PC-9 (cell line): ENCODE measurements around the gene SMIM38. TPM values are rescaled to one million over a fixed set of nuclear protein-coding genes. Genes with fewer than 3 reads are reported as not detected.
A peak's percentile ranks its signal among the peaks of the same experiment; 100 is the strongest.

Source experiments
- BruUV-seq: library from RNA; stranded (reverse); fragments of 400-500 nt; replicated peaks from 2 replicates; lab custom pipeline; 2021; lab: Mats Ljungman, UMichigan
- CTCF ChIA-PET: fragments of 300-600 bp; sonication (Branson Sonifier 250); formaldehyde crosslinking; loops from one replicate; lab custom pipeline; 2022; ENCODE audit warnings: antibody characterized with exemption; lab: Charles Lee
- POLR2A ChIA-PET: fragments of 300-600 bp; sonication (Branson Sonifier 250); formaldehyde crosslinking; loops from one replicate; lab custom pipeline; 2022; ENCODE audit warnings: antibody characterized with exemption; ENCODE audit not compliant: unreplicated experiment; lab: Charles Lee
- DNase-seq, 2 experiments: peaks; one replicate each; pipeline versions ENCODE4 v3.0.0 to v3.0.0-alpha.2; 2015 to 2022; ENCODE audit warnings: mixed read lengths in 1 of 2
- H2AFZ ChIP-seq: fragments of 200-600 bp; sonication (generic); 2 replicates; pipeline ENCODE4 v1.8.1; 2017; ENCODE audit warnings: antibody characterized with exemption
- H3F3A ChIP-seq: fragments of 200-600 bp; sonication (generic); 2 replicates; pipeline ENCODE4 v1.8.1; 2017; ENCODE audit warnings: antibody characterized with exemption, mild to moderate bottlenecking, low read depth; ENCODE audit not compliant: insufficient read depth
- H3K27ac ChIP-seq: fragments of 200-600 bp; sonication (generic); 2 replicates; pipeline ENCODE4 v1.6.1; 2016; ENCODE audit warnings: mixed run types
- H3K27me3 ChIP-seq: fragments of 200-600 bp; sonication (generic); 2 replicates; pipeline ENCODE4 v1.6.1; 2016; ENCODE audit warnings: low read depth, mixed run types; ENCODE audit not compliant: insufficient read depth
- H3K36me3 ChIP-seq: fragments of 200-600 bp; sonication (generic); 2 replicates; pipeline ENCODE4 v1.6.1; 2016; ENCODE audit warnings: low read depth, mixed run types
- H3K4me1 ChIP-seq: fragments of 200-600 bp; sonication (generic); replicated peaks from 2 replicates; pipeline ENCODE4 v1.6.1; 2016; ENCODE audit warnings: mixed run types; ENCODE audit not compliant: insufficient read depth
- H3K4me2 ChIP-seq: fragments of 200-600 bp; sonication (generic); 2 replicates; pipeline ENCODE4 v1.6.1; 2017; ENCODE audit warnings: mixed run types
- H3K4me3 ChIP-seq: fragments of 200-600 bp; sonication (generic); 2 replicates; pipeline ENCODE4 v1.6.1; 2016; ENCODE audit warnings: mixed run types
- H3K79me2 ChIP-seq: fragments of 200-600 bp; sonication (generic); 2 replicates; pipeline ENCODE4 v1.6.1; 2017; ENCODE audit warnings: low read depth, mixed run types
- H3K9me2 ChIP-seq: fragments of 200-600 bp; sonication (generic); 2 replicates; pipeline ENCODE4 v1.8.1; 2017; ENCODE audit warnings: mild to moderate bottlenecking; ENCODE audit not compliant: insufficient read depth
- H3K9me3 ChIP-seq: fragments of 200-600 bp; sonication (generic); 2 replicates; pipeline ENCODE4 v1.8.1; 2016; ENCODE audit warnings: low read depth; ENCODE audit not compliant: insufficient read depth
- H4K20me1 ChIP-seq: fragments of 200-600 bp; sonication (generic); 2 replicates; pipeline ENCODE4 v1.8.1; 2017; ENCODE audit not compliant: insufficient read depth
- EZH2 ChIP-seq: fragments of 200-600 bp; sonication (generic); IDR thresholded peaks from 2 replicates; pipeline ENCODE4 v1.8.0; 2017; ENCODE audit warnings: antibody characterized with exemption, low read depth
- intact Hi-C: fragments of 100-400 bp; cut with micrococcal nuclease; formaldehyde crosslinking; loops from one replicate; pipeline ENCODE4 v1.10.0; 2022; ENCODE audit not compliant: unreplicated experiment
- total RNA-seq: library from RNA; stranded (reverse); gene quantifications from 2 replicates; pipeline ENCODE4 v1.2.3, GENCODE V29; 2021
- TF ChIP-seq, protein P1 (sequence below): fragments of 200-600 bp; sonication (generic); conservative IDR thresholded peaks from 2 replicates; pipeline ENCODE4 v1.6.1; 2017; ENCODE audit warnings: mixed run types, antibody characterized with exemption, mild to moderate bottlenecking, moderate library complexity

SMIM38 gene
- total RNA-seq, 1 experiment from 2014 or later = 0.26 TPM

DNA sequence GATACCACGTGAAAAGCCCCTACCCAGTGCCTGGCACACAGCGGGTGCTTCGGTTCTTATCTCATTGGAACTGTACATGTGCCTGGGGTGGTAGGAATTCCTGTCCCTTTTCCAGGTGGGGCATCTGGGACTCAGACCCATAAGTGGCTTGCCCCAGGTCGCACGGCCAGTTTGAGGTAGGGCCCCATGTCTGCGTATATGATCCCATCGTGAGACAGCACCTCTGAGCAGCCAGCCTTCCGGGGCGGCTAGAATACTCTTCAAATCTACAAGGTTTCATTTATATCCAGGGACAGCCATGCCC lies 33.5 kb upstream of the SMIM38 start:
- peaks cover 46% of the 10 kb centered on the region for H3F3A ChIP-seq
- DNase-seq = peak in 1 of 2 experiments; percentile 61
- peak overlapping the region; percentile 96 for H3K27ac ChIP-seq
- ChIA-PET POLR2A (interaction anchor here (0.9 to 2.0 kb wide), 3 partner anchors 152 to 178 kb away, joined by 3 to 21 read pairs (median 7); no protein-coding TSS in a partner anchor), CTCF (interaction anchor here (1.0 to 1.4 kb wide), 2 partner anchors 21 to 158 kb away, joined by 4 to 24 read pairs; no protein-coding TSS in a partner anchor)
- TF ChIP-seq EZH2 = no peak
- TF ChIP-seq, protein P1, sequence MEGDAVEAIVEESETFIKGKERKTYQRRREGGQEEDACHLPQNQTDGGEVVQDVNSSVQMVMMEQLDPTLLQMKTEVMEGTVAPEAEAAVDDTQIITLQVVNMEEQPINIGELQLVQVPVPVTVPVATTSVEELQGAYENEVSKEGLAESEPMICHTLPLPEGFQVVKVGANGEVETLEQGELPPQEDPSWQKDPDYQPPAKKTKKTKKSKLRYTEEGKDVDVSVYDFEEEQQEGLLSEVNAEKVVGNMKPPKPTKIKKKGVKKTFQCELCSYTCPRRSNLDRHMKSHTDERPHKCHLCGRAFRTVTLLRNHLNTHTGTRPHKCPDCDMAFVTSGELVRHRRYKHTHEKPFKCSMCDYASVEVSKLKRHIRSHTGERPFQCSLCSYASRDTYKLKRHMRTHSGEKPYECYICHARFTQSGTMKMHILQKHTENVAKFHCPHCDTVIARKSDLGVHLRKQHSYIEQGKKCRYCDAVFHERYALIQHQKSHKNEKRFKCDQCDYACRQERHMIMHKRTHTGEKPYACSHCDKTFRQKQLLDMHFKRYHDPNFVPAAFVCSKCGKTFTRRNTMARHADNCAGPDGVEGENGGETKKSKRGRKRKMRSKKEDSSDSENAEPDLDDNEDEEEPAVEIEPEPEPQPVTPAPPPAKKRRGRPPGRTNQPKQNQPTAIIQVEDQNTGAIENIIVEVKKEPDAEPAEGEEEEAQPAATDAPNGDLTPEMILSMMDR = no peak
- peaks cover 5% of the 10 kb centered on the region; the same call in 1 of the 2 replicates for H3K9me3 ChIP-seq
- TSS peak; percentile 98 for BruUV-seq
- H2AFZ ChIP-seq = peak overlapping the region; percentile 19
- H3K79me2 ChIP-seq = no peaks in the 10 kb centered on the region
- intact Hi-C loops = loop anchor here (1.0 to 5.0 kb wide), 9 partner anchors 16 to 375 kb away; partner anchors contain the start of gene MYEOV
- no peaks in the 10 kb centered on the region for H3K27me3 ChIP-seq
- no peaks in the 10 kb centered on the region for H3K9me2 ChIP-seq
- H3K4me2 ChIP-seq = peak overlapping the region; percentile 79
- H3K36me3 ChIP-seq = no peaks in the 10 kb centered on the region
- H4K20me1 ChIP-seq = no peaks in the 10 kb centered on the region
- peaks cover 42% of the 10 kb centered on the region for H3K4me1 ChIP-seq
- H3K4me3 ChIP-seq = peak overlapping the region; percentile 43; the same call in 1 of the 2 replicates

DNA sequence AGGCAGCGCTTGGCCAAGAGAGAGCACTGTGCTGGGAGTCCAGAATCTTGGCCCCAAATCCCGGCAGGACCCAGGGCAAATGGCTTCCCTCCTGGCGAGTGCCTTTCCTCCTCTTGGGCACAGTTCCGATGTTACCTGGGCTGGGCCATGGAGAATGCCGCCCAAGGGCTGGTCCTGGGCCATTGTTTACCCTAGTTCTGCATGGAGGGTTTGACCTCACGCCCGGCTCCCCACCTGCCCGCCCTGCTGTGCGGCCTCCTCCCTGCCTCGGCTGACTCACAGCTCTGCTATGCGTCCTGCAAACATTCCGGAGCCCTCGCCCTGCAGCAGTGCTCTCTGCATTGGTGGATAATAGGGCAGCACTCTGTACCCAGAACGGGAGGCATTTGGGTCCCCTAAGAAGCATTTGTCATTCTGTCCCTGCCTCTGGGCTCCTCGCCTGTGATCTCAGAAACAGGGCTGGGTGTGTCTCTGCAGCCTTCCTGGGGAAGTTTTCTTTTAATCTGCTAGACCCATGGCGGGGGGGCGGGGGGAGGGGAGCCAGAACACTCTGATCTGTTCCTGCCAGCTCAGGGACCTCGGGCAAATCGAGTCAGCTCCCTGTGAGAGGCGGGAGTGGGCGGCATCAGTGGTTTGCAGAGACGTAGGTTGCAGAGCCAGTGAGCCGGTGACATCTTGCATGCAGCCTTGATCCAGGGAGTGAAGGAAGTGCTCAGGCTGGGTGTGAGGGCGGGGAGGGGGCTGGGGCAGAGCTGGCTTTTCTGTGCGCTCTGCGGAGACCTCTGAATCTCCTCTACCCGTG lies 32.9 kb upstream of the SMIM38 start:
- no peak for TF ChIP-seq EZH2
- TF ChIP-seq, protein P1 = no peak
- Histone ChIP-seq H3K4me3 (peak overlapping the region; percentile 43; the same call in 1 of the 2 replicates), H4K20me1 (no peaks in the 10 kb centered on the region), H3F3A (peaks cover 43% of the 10 kb centered on the region), H3K9me2 (no peaks in the 10 kb centered on the region), H3K27me3 (no peaks in the 10 kb centered on the region), H3K4me2 (peak overlapping the region; percentile 79), H2AFZ (peak overlapping the region; percentile 19), H3K79me2 (no peaks in the 10 kb centered on the region), H3K9me3 (peaks cover 5% of the 10 kb centered on the region; the same call in 1 of the 2 replicates), H3K27ac (peak overlapping the region; percentile 96), H3K36me3 (no peaks in the 10 kb centered on the region), H3K4me1 (peaks cover 42% of the 10 kb centered on the region)
- no TSS peak for BruUV-seq
- ChIA-PET POLR2A (interaction anchor here (0.6 to 2.0 kb wide), 9 partner anchors 17 to 865 kb away, joined by 3 to 40 read pairs (median 7); partner anchors contain the start of gene MYEOV), CTCF (interaction anchor here (0.7 to 1.4 kb wide), 5 partner anchors 9 to 227 kb away, joined by 3 to 24 read pairs (median 4); no protein-coding TSS in a partner anchor)
- DNase-seq = peak; percentile 99 to 100
- intact Hi-C loops = loop anchor here (1.0 to 5.0 kb wide), 12 partner anchors 17 to 515 kb away; partner anchors contain the start of gene MYEOV
